Activated CD4-positive, CD25-positive, alpha-beta regulatory T cell treated with anti-CD3 and anti-CD28 coated beads, Interleukin-2, amount 50 U/mL, for 16 hours (primary cell): Measurements from ENCODE around the gene NPFF.

Experiments used
- DNase-seq: peaks from one replicate; pipeline ENCODE4 v3.0.0-alpha.2; 2020; ENCODE audit warnings: low read depth, low spot score

Gene NPFF

DNA sequence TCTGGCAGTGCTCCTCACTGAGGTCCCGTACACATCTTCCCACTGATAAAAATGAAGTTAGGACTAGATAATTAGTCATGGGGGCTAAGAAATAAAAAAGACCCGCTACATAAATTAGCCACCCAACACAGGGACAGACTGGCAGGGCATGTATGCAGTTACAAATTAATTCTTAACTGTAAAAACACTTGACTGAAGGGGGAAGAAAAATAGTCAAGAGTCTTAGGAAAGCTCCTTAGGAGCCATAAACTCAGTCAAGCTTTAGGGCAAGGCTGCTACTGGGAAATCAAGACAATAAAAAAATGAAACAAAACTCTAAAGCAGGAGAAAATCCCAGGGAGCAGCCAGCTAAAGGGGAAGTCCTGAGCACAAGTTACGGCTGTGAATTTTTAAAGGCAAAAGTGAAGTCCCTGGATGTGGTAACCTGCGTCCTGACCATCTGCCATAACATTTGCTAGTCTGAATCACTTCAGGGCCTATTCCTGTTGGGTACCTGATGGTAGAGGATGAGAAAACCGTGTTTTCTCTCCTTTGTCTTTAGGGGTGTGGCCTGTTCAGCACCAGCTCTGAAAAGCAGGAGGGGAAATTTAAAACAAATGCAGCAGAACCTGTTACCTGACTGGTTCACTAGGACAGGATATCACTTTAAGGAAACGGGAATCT is 7.5 kb upstream of the NPFF start:
- no peak for DNase-seq

DNA sequence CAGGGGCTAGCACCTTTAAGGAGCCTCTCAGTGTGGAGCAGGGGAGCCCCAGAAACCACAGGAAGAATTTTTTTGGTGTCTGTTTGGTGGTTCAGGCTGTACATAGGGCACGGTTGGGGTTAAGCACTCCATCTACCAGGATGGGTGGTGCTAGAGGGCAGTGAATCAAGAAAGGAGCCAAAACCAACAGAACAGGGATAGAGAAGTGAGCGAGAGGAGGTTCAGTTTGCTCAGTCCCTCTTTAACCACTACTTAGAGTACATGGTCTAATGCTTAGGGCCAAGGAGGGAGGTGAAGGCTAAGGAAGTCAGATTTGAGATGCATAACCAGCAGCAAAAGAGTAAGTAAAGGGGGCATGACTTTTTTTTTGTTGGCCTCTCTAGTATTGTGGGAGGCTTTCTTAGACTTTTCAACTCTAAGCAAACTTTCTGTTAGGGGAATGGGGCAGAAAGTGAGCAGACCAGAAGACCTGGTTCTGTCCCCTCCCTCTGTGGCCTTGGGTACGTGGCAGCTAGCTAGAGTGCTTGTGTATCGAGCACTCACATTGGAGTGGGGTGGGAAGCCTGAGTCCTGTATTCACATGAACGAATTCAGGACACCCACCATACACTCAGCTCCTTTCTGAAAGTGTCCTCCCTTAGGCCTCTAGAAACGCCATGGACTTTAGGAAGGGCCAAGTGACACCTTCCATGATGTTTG is 6.6 kb upstream of the NPFF start:
- DNase-seq = no peak

DNA sequence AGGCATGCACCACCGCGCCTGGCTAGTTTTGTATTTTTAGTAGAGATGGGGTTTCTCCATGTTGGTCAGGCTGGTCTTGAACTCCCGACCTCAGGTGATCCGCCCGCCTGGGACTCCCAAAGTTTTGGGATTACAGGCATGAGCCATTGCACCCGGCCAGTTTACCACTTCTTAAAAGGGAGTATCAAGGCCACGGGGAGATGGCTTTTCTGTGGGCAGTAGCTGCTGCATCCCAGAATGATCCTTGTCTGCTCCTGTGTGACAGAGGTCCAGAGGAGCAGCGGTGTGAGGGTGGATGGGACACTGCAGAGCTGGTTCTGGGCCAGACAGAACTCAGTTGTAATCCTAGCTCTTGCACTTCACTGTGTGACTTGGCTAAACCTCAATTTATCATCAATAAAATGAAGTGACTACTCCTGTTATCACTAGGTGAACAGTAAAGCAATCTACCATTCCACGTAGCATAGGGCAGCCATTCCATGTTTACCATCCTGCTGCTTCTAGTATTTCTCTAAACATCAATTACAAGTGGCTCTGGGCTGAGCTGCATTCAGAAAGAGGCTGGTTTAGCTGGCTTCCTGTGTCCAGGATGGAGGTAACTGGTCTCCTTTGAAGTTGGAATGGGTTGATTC is 3.0 kb upstream of the NPFF start:
- DNase-seq = no peak

DNA sequence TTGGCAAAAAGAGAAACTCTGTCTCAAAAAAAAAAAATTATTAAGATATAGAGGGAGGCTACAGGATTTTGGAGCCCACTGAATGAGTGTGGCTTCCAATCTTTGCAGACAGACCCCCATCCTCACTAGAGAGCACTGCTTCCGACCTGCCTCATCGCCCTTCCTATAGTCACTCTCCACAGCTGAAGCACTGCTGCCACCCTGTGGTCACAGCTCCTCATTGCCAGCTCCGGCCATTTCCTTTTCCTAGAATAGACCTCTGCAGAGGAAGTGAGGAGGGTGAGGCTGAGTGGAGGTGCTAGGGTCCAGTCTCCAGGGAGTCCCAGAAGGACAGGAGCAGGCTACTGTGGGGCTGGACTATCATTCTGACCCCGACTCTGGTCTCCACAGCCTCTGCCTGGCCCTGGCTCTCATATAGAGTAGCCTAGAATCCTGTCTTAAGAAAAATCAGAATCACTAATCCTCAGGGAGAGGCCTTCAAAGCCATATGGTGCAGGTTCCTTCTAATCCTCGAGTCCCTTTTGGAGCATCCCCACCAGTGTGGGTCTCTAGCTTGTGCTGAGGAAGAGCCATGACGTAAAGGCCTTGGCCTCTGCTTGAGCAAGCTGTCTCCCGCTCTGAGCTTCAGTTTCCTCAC is 1.4 kb upstream of the NPFF start:
- peak; percentile 63 for DNase-seq

DNA sequence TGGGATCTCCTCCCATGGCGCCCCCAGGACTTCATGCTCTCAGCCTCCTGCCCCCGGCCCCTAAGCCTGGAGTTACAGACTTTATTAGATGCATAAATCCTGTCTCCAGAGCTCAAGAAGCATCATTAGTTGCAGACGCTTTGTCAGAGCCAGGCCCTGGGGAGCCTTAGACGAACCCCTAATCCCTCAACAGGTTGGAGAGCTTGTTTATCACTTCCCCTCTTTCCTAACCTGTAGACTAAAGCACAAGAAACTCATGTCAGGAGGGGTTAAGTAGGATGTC is 260 bp upstream of the NPFF start:
- no peak for DNase-seq

DNA sequence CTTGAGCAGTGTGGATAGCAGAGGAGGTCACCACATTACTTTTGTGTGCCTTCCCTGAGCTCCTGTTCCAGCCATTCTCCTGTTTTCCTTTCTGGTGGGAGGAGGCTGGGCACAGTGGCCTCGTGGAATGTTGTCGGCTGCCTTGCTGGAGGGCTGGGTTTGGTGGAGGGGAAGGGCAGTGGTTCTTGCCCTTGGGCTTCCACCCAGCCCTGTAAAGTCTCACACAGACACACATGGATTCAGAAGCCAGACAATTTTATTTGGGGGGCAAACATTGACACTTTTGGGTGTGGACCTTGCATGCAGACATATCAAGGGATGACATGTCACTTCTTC is 866 bp downstream of the NPFF start:
- DNase-seq = no peak

DNA sequence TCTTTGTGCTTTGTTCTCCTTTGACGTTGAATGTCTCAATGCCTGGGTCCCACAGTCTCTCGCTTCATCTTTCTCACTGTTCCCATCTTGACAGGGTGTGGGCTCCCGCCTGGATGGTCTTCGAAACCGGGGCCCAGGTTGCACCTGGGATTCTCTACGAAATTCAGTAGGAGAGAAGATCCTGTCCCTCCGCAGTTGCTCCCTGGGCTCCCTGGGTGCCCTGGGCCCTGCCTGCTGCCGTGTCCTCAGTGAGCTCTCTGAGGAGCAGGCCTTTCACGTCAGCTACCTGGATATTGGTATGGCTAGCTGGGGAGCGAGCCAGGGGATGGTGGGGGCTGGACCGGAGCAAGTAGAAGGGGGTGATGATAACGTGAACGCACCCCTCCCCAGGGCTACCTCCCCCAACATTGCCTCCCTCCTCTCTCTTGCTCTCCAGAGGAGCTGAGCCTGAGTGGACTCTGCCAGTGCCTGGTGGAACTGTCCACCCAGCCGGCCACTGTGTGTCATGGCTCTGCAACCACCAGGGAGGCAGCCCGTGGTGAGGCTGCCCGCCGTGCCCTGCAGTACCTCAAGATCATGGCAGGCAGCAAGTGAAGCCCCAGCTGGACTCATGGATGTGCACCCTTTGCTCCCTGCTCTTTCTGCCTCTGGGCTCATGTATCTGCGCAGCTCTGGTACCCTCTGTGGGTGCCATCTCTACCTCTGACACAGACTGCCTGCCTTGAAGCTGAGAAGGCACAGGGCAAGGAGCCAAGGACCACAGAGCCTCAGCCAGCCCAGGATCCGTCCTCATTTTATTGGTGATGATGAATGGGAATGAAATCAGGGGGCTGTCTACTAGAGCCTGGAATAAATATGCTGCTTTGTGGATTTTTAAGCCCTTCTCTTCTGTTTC is 1.5 kb downstream of the NPFF start:
- DNase-seq = no peak

DNA sequence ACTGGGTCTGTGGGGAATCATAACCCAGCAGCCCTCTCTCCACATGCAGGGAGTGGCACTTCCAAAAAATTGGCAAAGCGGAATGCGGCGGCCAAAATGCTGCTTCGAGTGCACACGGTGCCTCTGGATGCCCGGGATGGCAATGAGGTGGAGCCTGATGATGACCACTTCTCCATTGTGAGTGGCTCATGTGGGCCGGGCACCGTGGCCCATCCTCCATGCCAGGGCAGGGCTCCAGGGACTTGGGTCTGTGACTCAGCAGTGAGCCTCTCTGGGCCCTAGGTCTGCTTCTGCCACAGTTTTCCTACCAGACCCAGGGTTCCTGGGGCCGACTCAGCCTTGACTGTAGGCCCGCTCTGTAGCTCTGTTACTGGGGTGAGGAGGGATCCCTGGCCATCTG is 2.2 kb downstream of the NPFF start:
- DNase-seq = no peak

DNA sequence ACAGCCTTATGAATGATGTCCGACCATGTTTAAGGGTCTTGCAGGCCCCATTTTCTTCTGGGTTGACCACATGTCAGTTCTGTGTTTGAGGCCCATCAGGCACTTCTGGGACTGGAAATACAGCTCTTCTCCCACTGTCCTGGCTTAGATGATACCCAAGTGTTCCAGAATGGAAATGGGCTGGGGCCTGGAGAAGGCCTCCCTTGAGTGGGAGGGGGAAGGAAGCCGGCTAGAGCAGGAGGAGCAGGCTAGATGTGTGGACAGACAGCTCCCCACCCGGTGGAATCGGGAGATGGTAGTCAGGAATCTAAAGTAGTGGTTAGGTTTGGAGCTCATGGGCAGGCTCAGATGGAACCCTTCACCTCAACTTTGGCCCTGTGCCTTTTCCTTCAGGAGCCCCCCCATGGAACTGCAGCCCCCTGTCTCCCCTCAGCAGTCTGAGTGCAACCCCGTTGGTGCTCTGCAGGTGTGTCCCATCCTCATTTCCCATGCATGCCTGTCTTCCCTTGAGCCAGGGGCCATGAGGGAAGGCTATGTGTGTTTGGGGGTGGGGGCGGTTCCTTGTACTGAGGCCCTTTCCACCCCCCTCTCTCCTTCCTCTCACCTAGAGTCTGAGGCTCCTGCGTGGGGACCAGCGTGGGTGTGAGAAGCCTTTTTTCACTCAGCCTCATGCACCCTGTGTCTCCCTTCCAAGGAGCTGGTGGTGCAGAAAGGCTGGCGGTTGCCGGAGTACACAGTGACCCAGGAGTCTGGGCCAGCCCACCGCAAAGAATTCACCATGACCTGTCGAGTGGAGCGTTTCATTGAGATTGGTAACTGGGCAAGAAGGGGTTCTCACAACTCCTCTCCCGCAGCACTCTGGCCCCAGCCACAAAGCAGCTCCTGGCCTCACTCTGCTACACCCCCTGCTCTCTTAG is 3.0 kb downstream of the NPFF start:
- no peak for DNase-seq

DNA sequence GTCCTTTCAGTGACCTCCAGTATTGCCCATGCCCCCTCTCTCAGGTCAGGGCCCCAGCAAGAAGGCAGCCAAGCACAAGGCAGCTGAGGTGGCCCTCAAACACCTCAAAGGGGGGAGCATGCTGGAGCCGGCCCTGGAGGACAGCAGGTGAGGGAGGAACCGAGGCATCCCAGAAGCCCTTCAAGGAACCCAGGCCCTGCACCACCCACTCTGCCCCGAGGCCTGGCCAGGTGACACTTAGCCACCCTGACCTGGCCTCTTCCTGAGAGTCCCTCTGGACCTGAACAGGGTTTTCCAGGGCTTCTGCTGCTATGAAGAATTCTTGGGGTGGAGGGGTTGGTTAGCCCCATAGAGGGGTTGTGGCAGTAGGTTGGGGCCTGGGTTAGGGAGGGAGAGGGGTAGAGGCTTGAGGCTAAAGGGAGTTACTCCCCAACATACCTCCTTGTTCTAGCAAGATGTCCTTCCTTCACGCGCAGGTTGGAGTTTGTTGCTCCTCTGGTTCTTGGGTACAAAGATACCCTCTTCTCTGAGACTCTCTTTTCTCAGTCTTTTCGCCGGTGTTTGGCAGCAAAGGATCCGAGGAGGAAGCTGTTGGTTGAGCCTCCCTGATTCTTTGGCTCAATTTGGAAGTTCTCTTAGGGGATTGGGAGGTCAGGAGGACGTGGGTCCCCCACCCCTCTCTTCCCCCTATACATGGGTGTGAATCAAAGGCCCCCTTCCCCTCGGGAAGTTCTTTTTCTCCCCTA is 4.1 kb downstream of the NPFF start:
- DNase-seq = no peak

DNA sequence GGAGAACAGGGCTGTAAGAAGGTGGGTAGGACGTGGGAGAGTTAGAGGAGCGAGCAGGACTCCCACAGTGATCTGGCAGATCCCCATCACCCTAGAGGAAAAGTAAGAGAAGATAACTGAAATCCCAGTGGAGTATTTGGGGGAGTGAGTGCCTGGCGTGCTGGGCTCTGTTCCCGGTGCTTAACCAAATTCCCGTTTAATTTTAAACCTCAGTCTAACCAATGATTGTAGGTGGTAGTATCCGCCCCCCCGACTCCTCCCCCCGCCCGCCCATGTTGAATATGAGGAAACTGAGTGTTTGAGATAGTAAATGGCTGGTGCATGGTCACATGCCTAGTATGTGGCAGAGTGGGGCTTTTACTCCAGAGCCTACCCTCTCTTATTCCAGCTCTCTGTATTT is 5.0 kb downstream of the NPFF start:
- no peak for DNase-seq

DNA sequence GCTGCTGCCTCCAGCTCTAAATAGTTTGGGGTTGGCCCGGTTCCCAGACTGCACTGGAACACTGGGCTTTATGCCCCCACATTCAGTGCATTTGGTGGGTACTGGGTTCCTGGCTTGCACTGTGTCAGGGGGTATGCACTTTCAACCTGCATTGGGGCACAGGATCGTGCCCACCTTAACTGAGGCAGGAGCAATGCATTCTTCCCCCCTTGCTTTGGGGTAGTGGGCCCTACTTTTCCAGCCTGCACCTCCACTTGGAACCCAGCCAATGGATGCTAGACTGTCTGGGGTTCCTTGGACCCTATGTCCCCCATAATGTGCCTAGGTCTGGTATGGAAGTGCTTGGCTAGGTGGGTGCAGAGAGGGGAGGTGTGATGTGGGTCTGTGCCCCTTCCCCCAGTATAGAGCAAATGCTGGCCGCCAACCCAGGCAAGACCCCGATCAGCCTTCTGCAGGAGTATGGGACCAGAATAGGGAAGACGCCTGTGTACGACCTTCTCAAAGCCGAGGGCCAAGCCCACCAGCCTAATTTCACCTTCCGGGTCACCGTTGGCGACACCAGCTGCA is 5.6 kb downstream of the NPFF start:
- DNase-seq = no peak

DNA sequence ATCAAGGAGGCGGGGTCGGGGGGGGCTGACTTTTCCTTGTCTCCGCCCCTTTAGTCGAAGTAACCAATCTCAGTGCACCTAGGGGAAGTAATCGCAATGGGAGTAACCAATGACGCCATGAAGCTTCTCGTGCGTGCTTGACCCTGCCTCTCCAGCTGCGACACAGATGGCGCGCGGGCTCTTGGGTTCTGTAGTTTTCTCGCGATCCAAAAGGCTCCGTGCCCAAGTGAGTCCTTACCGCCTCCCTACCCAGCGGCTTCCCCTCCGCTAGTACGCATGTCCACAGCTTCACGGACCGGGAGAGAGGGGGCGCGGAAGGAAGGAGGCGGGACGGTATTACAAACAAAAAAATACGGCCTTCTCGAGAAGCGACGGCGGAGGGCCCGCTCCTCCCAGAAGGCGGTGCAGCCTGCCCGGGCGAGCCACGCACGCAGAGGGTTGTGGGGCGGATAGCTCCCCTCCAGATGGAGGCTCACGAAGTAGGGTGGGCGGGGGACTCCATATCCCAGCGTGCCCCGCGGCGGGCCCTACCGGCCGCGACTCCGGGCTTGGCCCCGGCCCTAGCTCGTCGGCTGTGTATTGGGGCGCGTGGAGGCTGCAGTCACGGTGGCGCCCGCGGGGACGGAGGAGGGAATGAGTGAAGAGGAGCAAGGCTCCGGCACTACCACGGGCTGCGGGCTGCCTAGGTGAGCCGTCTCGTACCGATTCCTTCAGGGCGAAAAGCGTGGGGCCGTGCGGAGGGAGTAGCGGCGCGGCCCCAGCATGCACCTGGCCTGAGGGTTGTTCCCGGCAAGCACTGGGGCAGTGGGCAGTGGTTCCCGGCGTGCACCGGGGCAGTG is 6.3 kb downstream of the NPFF start, which contains the start of gene TARBP2:
TSS of gene TARBP2 (plus strand) at position 508 of the 839 bp plus-strand sequence. CDS start at position 634, 126 bp downstream.
- peak; percentile 97 for DNase-seq

DNA sequence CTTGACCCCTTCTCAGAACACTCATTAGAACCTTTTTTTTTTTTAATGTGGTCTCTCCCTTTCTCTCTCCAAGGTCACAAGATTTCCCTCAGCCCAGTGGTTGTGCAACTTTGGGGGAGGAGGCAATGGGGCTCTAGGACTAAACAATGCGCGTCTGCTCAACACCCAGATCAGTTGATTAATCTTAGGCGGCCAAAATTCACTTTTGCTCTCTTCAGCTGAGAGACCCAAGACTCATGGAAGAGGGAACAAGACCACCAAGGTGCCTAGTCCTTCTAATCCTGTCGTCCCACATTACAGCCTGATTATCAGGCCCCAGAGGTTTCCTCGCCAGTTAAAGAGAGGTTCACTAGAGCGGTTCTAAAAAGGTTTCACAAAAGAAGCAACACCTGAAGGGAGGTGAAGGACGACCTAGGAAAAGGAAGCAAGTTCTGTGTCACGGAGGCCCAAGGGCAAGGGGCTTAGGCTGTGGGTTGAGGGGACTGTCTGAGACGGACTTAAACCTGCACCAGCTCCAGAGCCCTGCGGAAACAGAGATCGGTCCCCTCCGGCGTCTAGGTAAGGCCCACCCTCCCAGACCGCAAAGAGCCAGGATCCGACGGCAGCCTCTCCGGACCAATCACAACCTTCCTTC is 7.0 kb downstream of the NPFF start:
- no peak for DNase-seq

DNA sequence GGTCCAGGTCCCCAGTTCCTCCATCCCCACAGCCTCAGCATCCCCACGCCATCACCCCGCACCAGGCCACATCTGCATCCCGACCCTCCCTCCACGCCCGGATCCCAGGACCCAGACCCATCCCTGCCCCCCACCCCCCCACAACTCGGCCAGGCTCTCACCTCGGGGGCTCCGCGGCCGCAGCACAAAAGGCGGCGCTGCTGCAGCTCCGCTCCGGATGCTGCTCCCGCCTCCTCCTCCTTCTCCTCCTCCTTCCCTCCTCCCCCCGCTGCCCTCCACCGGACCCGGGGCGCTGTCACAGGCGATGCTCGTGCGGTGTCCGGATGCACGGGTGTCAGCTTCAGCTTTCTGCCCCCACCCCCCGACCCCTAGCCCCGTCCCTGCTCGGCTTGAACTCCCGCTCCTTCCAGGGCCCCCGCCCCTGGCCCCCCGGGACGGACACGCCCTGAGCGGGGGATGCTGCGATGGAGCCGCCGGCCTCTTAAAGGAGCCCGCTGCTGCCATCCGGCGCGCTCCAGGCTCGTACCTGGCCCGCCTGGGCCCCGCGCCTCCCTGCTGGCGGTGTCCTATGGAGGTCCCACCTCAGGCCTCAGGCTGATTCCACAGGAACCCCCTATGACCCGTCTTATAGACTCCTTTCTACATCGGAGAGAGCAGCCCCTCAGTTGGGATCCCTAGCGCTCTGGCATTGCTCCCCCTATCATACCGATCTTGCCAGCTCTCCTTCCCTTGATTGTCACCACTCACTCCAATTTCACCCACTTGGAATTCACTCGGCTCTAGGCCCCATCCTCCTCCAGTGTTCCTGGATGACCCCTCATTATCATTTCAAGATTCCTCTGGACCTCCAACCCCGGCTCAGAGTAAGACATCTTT is 7.8 kb downstream of the NPFF start, which contains the start of gene MAP3K12:
TSS of gene MAP3K12 (minus strand) at position 193 of the 876 bp plus-strand sequence. CDS start 12,067 bp downstream, outside the sequence.
- DNase-seq = no peak

DNA sequence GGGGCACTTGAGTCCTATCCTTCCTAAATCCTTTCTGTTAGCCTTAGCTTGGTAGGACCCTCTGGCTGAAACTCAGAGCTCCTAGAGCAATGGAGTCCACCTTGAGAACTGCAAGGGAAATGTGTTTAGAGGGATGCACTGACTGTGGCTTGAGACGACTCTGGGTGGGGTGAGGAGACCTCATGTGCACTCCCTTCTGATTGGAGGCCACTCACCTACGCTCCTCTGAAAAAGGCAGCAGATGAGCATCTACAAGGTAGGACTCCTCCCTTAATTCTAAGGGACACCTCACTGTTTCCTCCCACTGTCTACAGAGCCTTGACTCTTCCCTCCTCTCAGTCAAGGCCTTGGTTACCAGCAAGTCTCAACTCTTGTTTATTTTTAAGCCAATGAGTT is 9.1 kb downstream of the NPFF start:
- no peak for DNase-seq

DNA sequence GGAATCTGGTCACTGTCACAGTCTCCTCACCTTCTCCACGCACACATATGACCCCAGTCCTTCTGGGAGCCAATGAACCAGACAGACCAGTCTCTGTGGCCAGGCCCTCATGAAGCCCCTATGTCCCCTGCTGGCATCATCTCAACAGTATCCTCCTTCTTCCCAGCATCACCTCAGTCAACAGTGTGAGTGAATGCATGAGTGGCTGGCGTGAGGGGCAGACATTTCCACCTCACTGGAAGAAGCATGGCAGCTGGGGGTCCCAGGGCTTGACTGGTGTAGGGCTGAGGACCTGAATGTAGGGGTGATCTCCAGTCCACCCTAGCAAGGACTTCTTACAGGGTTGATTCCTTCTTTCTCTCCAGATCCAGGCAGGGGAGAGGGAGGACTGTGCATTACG is 9.8 kb downstream of the NPFF start:
- no peak for DNase-seq
